Tibial nerve (tissue), 4 donors: Measurements from ENCODE around the gene ZC3H10. TPM values are rescaled to one million over a fixed set of nuclear protein-coding genes. Genes with fewer than 3 reads are reported as not detected.
A peak's percentile ranks its signal among the peaks of the same experiment; 100 is the strongest.

Experiments used
- DNase-seq, 2 donors: peaks; one replicate each; pipeline ENCODE4 v3.0.0-alpha.2; 2019; ENCODE audit warnings: low spot score in 2 of 2
- H3K27ac ChIP-seq, 4 donors: fragments of 200-600 bp; sonication (generic) in 3 of 4; one replicate each; pipeline ENCODE4 v1.5.1; 2017 to 2019; ENCODE audit warnings: mild to moderate bottlenecking in 1 of 4
- H3K27me3 ChIP-seq, 2 donors: fragments of 200-600 bp; sonication (generic) in 1 of 2; one replicate each; pipeline versions ENCODE4 v1.5.1 to v1.6.0; 2017 to 2019
- H3K36me3 ChIP-seq, 3 donors: fragments of 200-600 bp; sonication (generic); one replicate each; pipeline ENCODE4 v1.5.1; 2018 to 2019
- H3K4me1 ChIP-seq, 4 donors: fragments of 200-600 bp; sonication (generic) in 3 of 4; one replicate each; pipeline ENCODE4 v1.5.1; 2017 to 2019
- H3K4me3 ChIP-seq, 4 donors: fragments of 200-600 bp; sonication (generic) in 3 of 4; one replicate each; pipeline ENCODE4 v1.5.1; 2017 to 2019; ENCODE audit warnings: mild to moderate bottlenecking in 1 of 4, moderate library complexity in 1 of 4
- H3K9me3 ChIP-seq, 4 donors: fragments of 200-600 bp; sonication (generic) in 3 of 4; one replicate each; pipeline ENCODE4 v1.5.1; 2017 to 2019
- CTCF ChIP-seq, 5 experiments: fragments of 200-600 bp in 3 of 5; fragments of 450-650 bp in 2 of 5; sonication (generic) in 3 of 5; IDR thresholded peaks; one replicate each; pipeline ENCODE4 v1.5.1; 2016 to 2019; ENCODE audit warnings: antibody characterized with exemption in 5 of 5, mild to moderate bottlenecking in 3 of 5, moderate library complexity in 2 of 5
- EP300 ChIP-seq, 2 donors: sonication (generic); formaldehyde crosslinking; IDR thresholded peaks; one replicate each; pipeline ENCODE4 v1.6.1; 2017; ENCODE audit warnings: antibody characterized with exemption in 2 of 2, mild to moderate bottlenecking in 1 of 2
- POLR2A ChIP-seq, 2 donors: fragments of 450-650 bp; IDR thresholded peaks; one replicate each; pipeline ENCODE4 v1.6.1; 2017; ENCODE audit warnings: antibody characterized with exemption in 2 of 2, mild to moderate bottlenecking in 2 of 2, moderate library complexity in 2 of 2
- WGBS, 2 donors: methylation state at CpG; one replicate each; pipeline ENCODE4 v1.1.5; 2018; 5-methylcytosine and 5-hydroxymethylcytosine counted together
- total RNA-seq, 4 donors: library from RNA; depleted of rRNA; stranded (reverse); fragments of >200 nt; gene quantifications; one replicate each; pipeline ENCODE4 v1.1.0, GENCODE V29; 2016

Gene ZC3H10
- total RNA-seq, 4 donors from 2014 or later = 2.9 to 5.1 (median 4.8) TPM

- peaks cover 0 to 84% (median 45%) of the 10 kb centered on the region in 3 donors for H3K36me3 ChIP-seq
- TF ChIP-seq CTCF (IDR thresholded peaks at IDR 0.05) (no peak), EP300 (IDR thresholded peaks at IDR 0.05) (no peak), POLR2A (IDR thresholded peaks at IDR 0.05) (no peak)
- DNase-seq = no peak
- H3K27ac ChIP-seq = peak overlapping the region in 1 of 4 donors; percentile 65
- WGBS, 2 donors = 87 to 88% methylated on average over 19 of the region's 19 CpGs
- H3K27me3 ChIP-seq = no peaks in the 10 kb centered on the region
- H3K4me3 ChIP-seq = no peak overlapping the region
- no peaks in the 10 kb centered on the region for H3K9me3 ChIP-seq
- H3K4me1 ChIP-seq = peaks cover 0 to 19% (median 6%) of the 10 kb centered on the region in 4 donors
Observed at GRCh38 chr12:56141946-56142784, 24.1 kb downstream of the ZC3H10 start.

DNA sequence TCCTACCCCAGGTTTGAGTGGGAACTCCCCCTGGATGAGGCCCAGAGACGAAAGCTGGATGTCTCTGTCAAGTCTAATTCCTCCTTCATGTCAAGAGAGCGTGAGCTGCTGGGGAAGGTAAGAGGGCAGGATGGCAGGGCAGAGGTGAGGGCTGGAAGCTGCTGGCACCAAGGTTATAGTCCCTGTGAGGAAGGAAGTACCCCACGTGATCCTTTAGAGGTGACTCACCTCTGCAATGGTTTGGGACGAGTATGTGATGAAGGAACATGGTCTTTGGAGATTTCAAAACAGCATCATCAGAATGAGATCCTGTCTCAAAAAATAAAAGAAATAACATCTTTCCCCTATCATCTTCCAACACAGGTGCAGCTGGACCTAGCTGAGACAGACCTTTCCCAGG, 25.2 kb downstream of the ZC3H10 start:
- H3K27ac ChIP-seq = peak overlapping the region in 1 of 4 donors; percentile 65
- H3K9me3 ChIP-seq = no peaks in the 10 kb centered on the region
- DNase-seq = no peak
- H3K36me3 ChIP-seq = peaks cover 0 to 74% (median 37%) of the 10 kb centered on the region in 3 donors
- H3K27me3 ChIP-seq = no peaks in the 10 kb centered on the region
- H3K4me3 ChIP-seq = no peak overlapping the region
- WGBS, 2 donors = 69 to 74% methylated on average over 4 of the region's 4 CpGs
- peaks cover 0 to 19% (median 6%) of the 10 kb centered on the region in 4 donors for H3K4me1 ChIP-seq
- TF ChIP-seq POLR2A (IDR thresholded peaks at IDR 0.05) (no peak), EP300 (IDR thresholded peaks at IDR 0.05) (no peak)

DNA sequence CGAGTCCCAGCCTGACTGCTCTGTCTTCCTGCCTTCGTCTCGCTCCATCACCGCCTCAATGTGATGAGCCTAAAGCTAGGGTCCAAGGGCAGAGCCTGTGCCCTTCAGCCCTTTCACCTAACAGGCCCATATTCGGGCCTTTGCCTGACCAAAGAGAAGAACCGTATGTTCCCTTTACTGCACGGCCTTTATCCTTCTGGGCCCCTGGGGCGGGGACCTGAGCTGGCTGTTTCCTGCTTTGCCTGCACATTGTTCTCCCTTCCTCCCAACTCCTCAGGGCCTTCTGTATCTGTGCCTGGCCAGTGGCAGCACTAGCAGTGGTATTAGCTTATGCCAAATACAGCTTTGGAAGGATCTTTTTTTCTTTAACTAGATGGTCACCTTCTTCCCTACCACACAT, 25.8 kb downstream of the ZC3H10 start:
- Histone ChIP-seq H3K27ac (peak overlapping the region in 1 of 4 donors; percentile 65), H3K9me3 (no peaks in the 10 kb centered on the region), H3K4me1 (peaks cover 0 to 19% (median 6%) of the 10 kb centered on the region in 4 donors), H3K36me3 (peaks cover 0 to 67% (median 30%) of the 10 kb centered on the region in 3 donors), H3K4me3 (no peak overlapping the region), H3K27me3 (no peaks in the 10 kb centered on the region)
- peak in 1 of 2 donors; percentile 30 for DNase-seq
- TF ChIP-seq EP300 (IDR thresholded peaks at IDR 0.05) (peak in 1 of 2 donors; percentile 41), POLR2A (IDR thresholded peaks at IDR 0.05) (no peak)
- 70 to 74% methylated on average over 8 of the region's 8 CpGs for WGBS, 2 donors

DNA sequence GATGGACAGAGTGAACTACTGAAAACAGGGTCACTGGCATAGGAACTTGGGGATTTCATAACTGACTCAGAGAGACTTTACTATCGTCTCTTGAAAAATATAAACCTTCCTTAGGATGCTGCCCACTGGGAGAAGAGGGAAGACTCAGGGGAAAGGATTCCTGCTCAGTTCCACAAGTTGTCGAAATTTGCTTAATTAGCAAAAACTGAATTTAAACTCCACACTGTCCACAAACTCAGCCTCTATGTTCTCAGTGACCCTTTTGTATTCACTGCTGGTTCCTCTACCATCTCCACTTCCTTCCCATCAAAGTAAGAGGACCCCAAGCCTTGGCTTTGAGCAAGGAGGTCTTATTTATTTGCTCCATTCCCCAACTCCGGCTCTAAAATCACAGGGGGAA, 27.2 kb downstream of the ZC3H10 start:
- Histone ChIP-seq H3K4me3 (no peak overlapping the region), H3K4me1 (peaks cover 0 to 20% (median 6%) of the 10 kb centered on the region in 4 donors), H3K36me3 (peaks cover 0 to 58% (median 22%) of the 10 kb centered on the region in 3 donors), H3K27me3 (no peaks in the 10 kb centered on the region), H3K27ac (no peak overlapping the region), H3K9me3 (no peaks in the 10 kb centered on the region)
- no peak for TF ChIP-seq EP300 (IDR thresholded peaks at IDR 0.05)
- no peak for TF ChIP-seq CTCF (IDR thresholded peaks at IDR 0.05)
- no peak for TF ChIP-seq POLR2A (IDR thresholded peaks at IDR 0.05)
- no peak for DNase-seq
- 83 to 86% methylated on average over 3 of the region's 3 CpGs for WGBS, 2 donors

DNA sequence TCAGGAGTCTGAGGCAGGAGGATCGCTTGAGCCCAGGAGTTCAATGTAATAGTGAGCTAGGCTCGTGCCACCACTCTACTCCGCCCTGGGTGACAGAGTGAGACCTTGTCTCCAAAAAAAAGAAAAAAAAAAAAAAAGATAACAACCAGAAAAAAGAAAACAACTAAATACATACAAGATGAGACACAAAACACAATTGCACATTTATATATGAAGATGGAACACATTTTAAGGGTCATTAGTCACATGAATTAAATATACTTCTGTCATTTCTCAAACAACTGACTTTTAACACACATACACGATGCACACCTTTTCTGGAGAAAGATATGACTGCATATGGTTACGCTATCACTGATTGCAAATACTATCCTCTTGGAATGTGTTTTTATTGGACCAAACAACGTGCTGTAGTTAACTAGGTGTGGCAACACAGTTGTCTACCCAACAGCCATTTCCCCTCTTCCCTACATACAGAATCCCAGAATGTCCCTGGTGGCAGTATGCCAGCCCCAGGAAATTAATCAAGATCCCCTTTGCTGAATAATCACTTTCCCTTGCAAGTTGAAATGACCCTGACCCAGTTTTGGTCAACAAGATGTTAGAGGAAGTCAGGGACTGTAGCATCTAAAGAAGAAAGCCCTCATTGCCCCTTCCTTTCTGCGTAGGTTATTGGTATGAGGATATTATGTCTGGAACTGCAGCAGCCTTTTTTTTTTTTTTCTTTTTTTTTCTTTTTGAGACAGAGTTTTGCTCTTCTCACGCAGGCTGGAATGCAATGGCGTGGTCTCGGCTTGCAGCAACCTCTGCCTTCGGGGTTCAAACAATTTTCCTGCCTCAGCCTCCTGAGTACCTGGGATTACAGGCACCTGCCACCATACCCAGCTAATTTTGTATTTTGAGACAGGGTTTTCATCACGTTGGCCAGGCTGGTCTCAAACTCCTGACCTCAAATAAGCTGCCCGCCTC, 28.7 kb downstream of the ZC3H10 start:
- WGBS, 2 donors = 48% methylated on average over 13 of the region's 13 CpGs
- Histone ChIP-seq H3K27ac (peak overlapping the region in 2 of 4 donors; percentile 52 to 67), H3K4me1 (peaks cover 0 to 35% (median 15%) of the 10 kb centered on the region in 4 donors)

More for the DNA sequence above, 28.7 kb downstream of the ZC3H10 start:
- no peaks in the 10 kb centered on the region for H3K9me3 ChIP-seq
- H3K27me3 ChIP-seq = no peaks in the 10 kb centered on the region
- H3K4me3 ChIP-seq = no peak overlapping the region
- H3K36me3 ChIP-seq = peaks cover 0 to 43% (median 14%) of the 10 kb centered on the region in 3 donors
- TF ChIP-seq EP300 (IDR thresholded peaks at IDR 0.05) (peak in 1 of 2 donors; percentile 48), CTCF (IDR thresholded peaks at IDR 0.05) (no peak)
- peak in 1 of 2 donors; percentile 31 for DNase-seq
